GM10266 (cell line): ENCODE results near the gene MBOAT2.
A peak's percentile ranks its signal among the peaks of the same experiment; 100 is the strongest.

Experiments used
- DNase-seq: peaks from one replicate; pipeline ENCODE4 v3.0.0; 2012; ENCODE audit errors: extremely low spot score
- CTCF ChIP-seq: IDR thresholded peaks from 2 replicates; pipeline ENCODE4 v1.5.1; 2012; ENCODE audit warnings: mild to moderate bottlenecking, low read depth; ENCODE audit not compliant: control insufficient read depth, insufficient read depth; ENCODE audit errors: missing control alignments

Gene MBOAT2

GRCh38 chr2:8836971-8837794, 166.3 kb downstream of the MBOAT2 start, which contains the start of gene KIDINS220:
Gene KIDINS220, minus strand, starts transcription at chr2:8837613. Its CDS starts 10,520 bp downstream, at chr2:8827093.
- no peak for TF ChIP-seq CTCF
- DNase-seq = peak; percentile 98

- no peak for DNase-seq
Measured at GRCh38 chr2:8835279-8835678, 168.2 kb downstream of the MBOAT2 start.

GRCh38 chr2:8833853-8834252, 169.6 kb downstream of the MBOAT2 start:
- no peak for DNase-seq
- no peak for TF ChIP-seq CTCF

More at GRCh38 chr2:8835279-8835678, 168.2 kb downstream of the MBOAT2 start:
- TF ChIP-seq CTCF = no peak

- no peak for DNase-seq
- no peak for TF ChIP-seq CTCF
Measured at GRCh38 chr2:8831516-8831915, 172.0 kb downstream of the MBOAT2 start.

GRCh38 chr2:8827729-8828128, 175.8 kb downstream of the MBOAT2 start:
- DNase-seq = no peak
- TF ChIP-seq CTCF = no peak

GRCh38 chr2:8822218-8822617, 181.3 kb downstream of the MBOAT2 start:
- DNase-seq = no peak
- no peak for TF ChIP-seq CTCF

- no peak for DNase-seq
- TF ChIP-seq CTCF = no peak
Measured at GRCh38 chr2:8821276-8822217, 181.9 kb downstream of the MBOAT2 start.
